Hepatocyte (in vitro differentiated cells): ENCODE data around the gene CPN2. TPM values are rescaled to one million over a fixed set of nuclear protein-coding genes. Genes with fewer than 3 reads are reported as not detected.

ENCODE experiments used
- DNase-seq: peaks from one replicate; pipeline ENCODE4 v3.0.0-alpha.2; 2016; ENCODE audit warnings: low spot score
- H2AFZ ChIP-seq: fragments of 200-600 bp; sonication (generic); 2 replicates; pipeline ENCODE4 v1.6.0; 2016; ENCODE audit warnings: antibody characterized with exemption, mild to moderate bottlenecking
- H3K27ac ChIP-seq: fragments of 200-600 bp; sonication (generic); 2 replicates; pipeline ENCODE4 v1.5.1; 2016; ENCODE audit warnings: mild to moderate bottlenecking
- H3K27me3 ChIP-seq: fragments of 200-600 bp; sonication (generic); 2 replicates; pipeline ENCODE4 v1.6.1; 2016
- H3K36me3 ChIP-seq: fragments of 200-600 bp; sonication (generic); replicated peaks from 2 replicates; pipeline ENCODE4 v1.5.1; 2016; ENCODE audit warnings: low read depth; ENCODE audit not compliant: insufficient read depth
- H3K4me1 ChIP-seq: fragments of 200-600 bp; sonication (generic); 2 replicates; pipeline ENCODE4 v1.5.1; 2016; ENCODE audit warnings: mild to moderate bottlenecking, moderate library complexity; ENCODE audit not compliant: insufficient read depth
- H3K4me2 ChIP-seq: fragments of 200-600 bp; sonication (generic); 2 replicates; pipeline ENCODE4 v1.6.0; 2016
- H3K4me3 ChIP-seq: fragments of 200-600 bp; sonication (generic); 2 replicates; pipeline ENCODE4 v1.5.1; 2016; ENCODE audit warnings: mild to moderate bottlenecking
- H3K79me2 ChIP-seq: fragments of 200-600 bp; sonication (generic); 2 replicates; pipeline ENCODE4 v1.6.0; 2017; ENCODE audit warnings: mild to moderate bottlenecking
- H3K9me2 ChIP-seq: fragments of 200-600 bp; sonication (generic); replicated peaks from 2 replicates; pipeline ENCODE4 v1.6.0; 2017; ENCODE audit warnings: mild to moderate bottlenecking; ENCODE audit not compliant: insufficient read depth
- H3K9me3 ChIP-seq: fragments of 200-600 bp; sonication (generic); 2 replicates; pipeline ENCODE4 v1.5.1; 2016; ENCODE audit warnings: low read depth, mild to moderate bottlenecking
- H4K20me1 ChIP-seq: fragments of 200-600 bp; sonication (generic); 2 replicates; pipeline ENCODE4 v1.6.0; 2016; ENCODE audit warnings: mild to moderate bottlenecking; ENCODE audit not compliant: insufficient read depth, poor library complexity, severe bottlenecking
- EZH2 ChIP-seq: fragments of 200-600 bp; sonication (generic); IDR thresholded peaks from 2 replicates; pipeline ENCODE4 v1.6.1; 2016; ENCODE audit warnings: antibody characterized with exemption, mild to moderate bottlenecking, borderline replicate concordance
- EZH2phosphoT487 ChIP-seq: fragments of 200-600 bp; sonication (generic); IDR thresholded peaks from one replicate; pipeline ENCODE4 v1.6.1; 2018; ENCODE audit warnings: antibody characterized with exemption, mild to moderate bottlenecking, low read depth, moderate library complexity; ENCODE audit not compliant: unreplicated experiment, severe bottlenecking
- WGBS: methylation state at CpG from one replicate; pipeline ENCODE4 v1.1.6; 2016; ENCODE audit warnings: low lambda C conversion rate; ENCODE audit errors: missing lambda C conversion rate; 5-methylcytosine and 5-hydroxymethylcytosine counted together
- polyA plus RNA-seq: library from polyadenylated mRNA; unstranded; fragments of >200 nt; fragmentation: Nextera tagmentation; extraction: Ambion mirVana; gene quantifications from 2 replicates; pipeline ENCODE4 v1.2.1, GENCODE V29; 2016
- total RNA-seq: library from RNA; depleted of rRNA; stranded (reverse); fragments of >200 nt; gene quantifications from 2 replicates; pipeline ENCODE4 v1.2.3, GENCODE V29; 2014
- TF ChIP-seq, protein P1 (sequence below): fragments of 200-600 bp; sonication (generic); IDR thresholded peaks from 2 replicates; pipeline ENCODE4 v1.5.1; 2016; ENCODE audit warnings: antibody characterized with exemption, mild to moderate bottlenecking; ENCODE audit not compliant: poor library complexity

The CPN2 gene
- total and polyA plus RNA-seq, 2 experiments from 2014 or later, result 3.3 to 4.6 TPM

DNA sequence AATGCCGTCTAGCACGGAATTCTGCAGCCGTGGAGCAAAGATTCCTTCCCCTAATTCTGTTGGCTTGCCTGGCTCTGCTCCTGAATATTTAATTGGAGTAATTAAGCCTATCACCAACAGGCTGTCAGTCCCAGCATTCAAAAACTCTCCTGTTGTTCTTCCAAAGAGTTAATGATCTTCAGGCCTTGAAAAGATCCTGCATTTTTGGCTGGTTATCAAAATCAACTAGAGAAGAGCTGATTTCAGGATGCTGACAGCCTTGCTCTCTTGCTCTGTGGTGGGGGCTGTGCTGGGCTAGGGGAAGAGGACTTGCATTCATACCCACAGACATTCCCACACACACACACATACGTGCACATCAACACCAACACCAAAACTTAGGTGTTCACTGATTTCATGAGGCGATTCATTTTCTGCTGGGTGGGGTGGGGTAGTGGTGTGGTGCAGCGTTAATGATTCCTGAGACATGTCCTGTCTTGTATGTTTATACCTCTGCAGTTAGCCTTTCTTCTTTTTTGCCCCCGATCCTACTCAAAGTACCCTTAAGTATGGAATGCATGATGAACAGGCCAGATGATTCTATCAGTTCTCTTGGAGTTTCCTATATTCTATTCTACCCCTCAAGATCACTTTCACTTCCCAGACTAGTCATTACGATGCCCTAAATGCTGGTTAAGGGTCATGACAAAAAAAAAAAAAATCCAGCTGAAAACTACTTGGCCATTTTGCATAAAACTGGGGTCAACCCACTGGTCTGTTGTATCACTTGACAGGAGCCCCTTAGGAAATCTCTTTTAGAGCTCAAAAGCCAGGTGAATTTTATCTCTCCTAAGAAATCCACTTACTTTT, 42.3 kb downstream of the CPN2 start:
- Histone ChIP-seq H3K27ac (no peak overlapping the region), H3K4me1 (peaks cover 25% of the 10 kb centered on the region), H3K36me3 (no peaks in the 10 kb centered on the region), H3K9me2 (no peaks in the 10 kb centered on the region), H3K27me3 (no peaks in the 10 kb centered on the region), H3K79me2 (no peaks in the 10 kb centered on the region), H2AFZ (no peak overlapping the region), H3K4me2 (no peak overlapping the region), H3K9me3 (no peaks in the 10 kb centered on the region), H4K20me1 (no peaks in the 10 kb centered on the region), H3K4me3 (no peak overlapping the region)
- WGBS, result 87% methylated on average over 8 of the region's 8 CpGs
- no peak for DNase-seq
- TF ChIP-seq EZH2phosphoT487 (no peak), EZH2 (no peak)
- TF ChIP-seq, protein P1, sequence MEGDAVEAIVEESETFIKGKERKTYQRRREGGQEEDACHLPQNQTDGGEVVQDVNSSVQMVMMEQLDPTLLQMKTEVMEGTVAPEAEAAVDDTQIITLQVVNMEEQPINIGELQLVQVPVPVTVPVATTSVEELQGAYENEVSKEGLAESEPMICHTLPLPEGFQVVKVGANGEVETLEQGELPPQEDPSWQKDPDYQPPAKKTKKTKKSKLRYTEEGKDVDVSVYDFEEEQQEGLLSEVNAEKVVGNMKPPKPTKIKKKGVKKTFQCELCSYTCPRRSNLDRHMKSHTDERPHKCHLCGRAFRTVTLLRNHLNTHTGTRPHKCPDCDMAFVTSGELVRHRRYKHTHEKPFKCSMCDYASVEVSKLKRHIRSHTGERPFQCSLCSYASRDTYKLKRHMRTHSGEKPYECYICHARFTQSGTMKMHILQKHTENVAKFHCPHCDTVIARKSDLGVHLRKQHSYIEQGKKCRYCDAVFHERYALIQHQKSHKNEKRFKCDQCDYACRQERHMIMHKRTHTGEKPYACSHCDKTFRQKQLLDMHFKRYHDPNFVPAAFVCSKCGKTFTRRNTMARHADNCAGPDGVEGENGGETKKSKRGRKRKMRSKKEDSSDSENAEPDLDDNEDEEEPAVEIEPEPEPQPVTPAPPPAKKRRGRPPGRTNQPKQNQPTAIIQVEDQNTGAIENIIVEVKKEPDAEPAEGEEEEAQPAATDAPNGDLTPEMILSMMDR, result no peak

DNA sequence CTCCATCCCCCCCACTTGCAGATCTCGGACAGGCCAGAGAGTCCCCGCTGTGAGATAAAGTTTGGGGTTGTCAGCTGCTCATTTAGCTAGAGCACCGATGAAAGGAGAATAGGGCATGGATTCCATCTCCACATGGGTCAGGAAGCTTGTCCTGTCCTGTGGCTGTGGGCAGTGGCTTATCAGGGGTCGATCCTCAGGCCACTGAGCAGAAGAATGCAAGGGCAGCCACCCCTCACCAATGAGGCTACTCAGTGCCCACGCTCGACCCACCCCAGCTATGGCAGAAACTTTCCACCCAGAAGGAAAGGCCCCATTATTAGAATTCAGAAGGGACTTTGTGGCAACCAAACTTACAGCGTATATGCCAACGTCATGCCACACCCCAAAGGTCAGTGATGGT, 43.3 kb downstream of the CPN2 start:
- 95% methylated on average over 8 of the region's 8 CpGs for WGBS
- H3K27ac ChIP-seq, result no peak overlapping the region
- TF ChIP-seq, protein P1, result no peak
- TF ChIP-seq EZH2phosphoT487 (no peak), EZH2 (no peak)

DNA sequence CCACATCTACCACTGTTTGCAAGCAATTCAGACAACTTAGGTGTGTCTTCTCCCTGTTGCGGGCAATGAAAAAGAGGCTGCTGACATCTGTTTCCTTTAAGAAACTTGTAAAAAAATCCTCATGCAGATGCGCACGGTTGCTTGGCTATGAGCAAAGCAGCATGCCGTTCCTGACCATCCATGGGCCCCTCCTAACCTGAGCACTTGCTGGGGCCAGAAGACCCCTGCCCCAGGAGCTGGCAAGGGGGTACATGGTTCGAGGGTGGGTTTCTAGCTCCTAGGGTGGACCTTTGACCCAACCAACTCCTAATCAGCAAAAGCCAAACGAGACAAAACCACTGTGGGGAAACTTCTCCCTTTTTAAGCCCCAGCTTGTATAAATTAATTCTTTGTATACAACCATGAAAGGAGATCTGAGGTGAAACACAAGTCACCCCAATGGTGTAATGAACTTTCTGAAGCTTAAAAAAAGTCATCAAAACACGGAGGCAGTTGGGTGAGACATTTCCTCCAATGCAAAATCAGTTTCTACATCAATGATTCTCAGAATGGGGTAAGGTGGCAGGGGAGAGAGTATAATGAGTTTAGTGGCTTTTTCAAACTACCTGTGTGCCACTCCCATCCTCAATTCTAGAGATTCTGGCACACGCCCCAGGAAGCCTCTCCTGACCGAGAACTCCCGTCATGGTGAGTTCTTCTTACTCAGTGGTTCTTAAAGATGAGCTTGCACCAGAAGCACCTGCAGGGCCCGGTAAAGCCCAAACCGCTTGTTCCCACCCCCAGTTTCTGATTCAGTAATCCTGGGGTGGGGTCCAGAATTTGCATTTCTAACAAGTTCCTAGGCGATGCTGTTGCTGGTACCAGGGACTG, 44.1 kb downstream of the CPN2 start:
- Histone ChIP-seq H3K27me3 (no peaks in the 10 kb centered on the region), H3K9me3 (no peaks in the 10 kb centered on the region), H3K27ac (no peak overlapping the region), H2AFZ (no peak overlapping the region), H3K9me2 (no peaks in the 10 kb centered on the region), H3K36me3 (no peaks in the 10 kb centered on the region), H3K4me2 (no peak overlapping the region), H3K79me2 (no peaks in the 10 kb centered on the region), H4K20me1 (no peaks in the 10 kb centered on the region), H3K4me3 (no peak overlapping the region), H3K4me1 (peaks cover 18% of the 10 kb centered on the region)
- 73% methylated on average over 13 of the region's 13 CpGs for WGBS
- TF ChIP-seq, protein P1, result no peak
- TF ChIP-seq EZH2 (no peak), EZH2phosphoT487 (no peak)
- DNase-seq, result no peak

More for the DNA sequence above, 43.3 kb downstream of the CPN2 start:
- Histone ChIP-seq H3K4me3 (no peak overlapping the region), H3K4me2 (no peak overlapping the region), H3K9me3 (no peaks in the 10 kb centered on the region), H2AFZ (no peak overlapping the region), H3K9me2 (no peaks in the 10 kb centered on the region), H3K36me3 (no peaks in the 10 kb centered on the region), H3K4me1 (peaks cover 25% of the 10 kb centered on the region), H3K79me2 (no peaks in the 10 kb centered on the region), H4K20me1 (no peaks in the 10 kb centered on the region), H3K27me3 (no peaks in the 10 kb centered on the region)
- no peak for DNase-seq
